IMR-90 (cell line): Measurements from ENCODE around the gene TRIO. TPM values are rescaled to one million over a fixed set of nuclear protein-coding genes. Genes with fewer than 3 reads are reported as not detected.

Experiments used
- ATAC-seq: fragments of 200-7000 bp; cut with Tn5 transposase; 2 replicates; pipeline ENCODE4 v1.9.1; 2020; ENCODE audit warnings: low read depth, mild to moderate bottlenecking, moderate library complexity
- BruUV-seq: library from RNA; stranded (reverse); fragments of 400-500 nt; replicated peaks from 2 replicates; lab custom pipeline; 2021; lab: Mats Ljungman, UMichigan
- CTCF ChIA-PET: fragments of 300-600 bp; formaldehyde crosslinking; extraction: SDS; loops from one replicate; lab custom pipeline; 2021; ENCODE audit warnings: antibody characterized with exemption; lab: Yijun Ruan, JAX
- POLR2A ChIA-PET: fragments of 300-600 bp; sonication (Branson Sonifier 250); formaldehyde crosslinking; loops from one replicate; lab custom pipeline; 2022; ENCODE audit warnings: antibody characterized with exemption; ENCODE audit not compliant: unreplicated experiment; lab: Charles Lee
- DNase-seq: peaks from one replicate; pipeline ENCODE4 v3.0.0; 2013
- H2AFZ ChIP-seq: replicated peaks from 2 replicates; pipeline ENCODE3; 2013; ENCODE audit warnings: low read length, mild to moderate bottlenecking; ENCODE audit not compliant: poor library complexity
- H2AK5ac ChIP-seq: 2 replicates; pipeline ENCODE4 v1.6.1; 2013; ENCODE audit warnings: low read depth, low read length, inconsistent platforms
- H2AK9ac ChIP-seq: replicated peaks from 2 replicates; pipeline ENCODE3; 2013; ENCODE audit warnings: mild to moderate bottlenecking, low read depth, low read length, moderate library complexity; ENCODE audit not compliant: poor library complexity
- H2BK120ac ChIP-seq: 2 replicates; pipeline ENCODE4 v1.6.1; 2013; ENCODE audit warnings: low read depth, low read length, inconsistent platforms
- H2BK15ac ChIP-seq: 3 replicates; pipeline ENCODE4 v1.6.1; 2013; ENCODE audit warnings: low read depth, low read length, inconsistent platforms
- H2BK20ac ChIP-seq: 2 replicates; pipeline ENCODE4 v1.6.1; 2013; ENCODE audit warnings: low read depth, mild to moderate bottlenecking, inconsistent platforms, low read length, moderate library complexity
- H2BK5ac ChIP-seq: 2 replicates; pipeline ENCODE4 v1.6.1; 2013; ENCODE audit warnings: mild to moderate bottlenecking, low read depth, low read length, inconsistent platforms; ENCODE audit not compliant: poor library complexity, severe bottlenecking
- H3K14ac ChIP-seq: replicated peaks from 2 replicates; pipeline ENCODE4 v1.6.1; 2013; ENCODE audit warnings: low read depth, low read length, inconsistent platforms
- H3K18ac ChIP-seq: 2 replicates; pipeline ENCODE4 v1.6.1; 2013; ENCODE audit warnings: low read depth, low read length, control low read depth
- H3K23ac ChIP-seq: 2 replicates; pipeline ENCODE4 v1.6.1; 2013; ENCODE audit warnings: low read depth, low read length, inconsistent platforms
- H3K27ac ChIP-seq: 2 replicates; pipeline ENCODE4 v1.5.1; 2013; ENCODE audit warnings: mild to moderate bottlenecking, control low read depth, low read length; ENCODE audit not compliant: insufficient read depth
- H3K27me3 ChIP-seq: 2 replicates; pipeline ENCODE4 v1.6.1; 2013; ENCODE audit warnings: low read length; ENCODE audit not compliant: control insufficient read depth, insufficient read depth
- H3K36me3 ChIP-seq: 2 replicates; pipeline ENCODE4 v1.6.1; 2013; ENCODE audit warnings: low read length, mixed read lengths; ENCODE audit not compliant: control insufficient read depth, insufficient read depth
- H3K4ac ChIP-seq: 2 replicates; pipeline ENCODE4 v1.6.1; 2013; ENCODE audit warnings: low read depth, low read length, inconsistent platforms
- H3K4me1 ChIP-seq: 2 replicates; pipeline ENCODE4 v1.6.1; 2013; ENCODE audit warnings: low read length, mixed read lengths; ENCODE audit not compliant: control insufficient read depth, insufficient read depth
- H3K4me2 ChIP-seq: 2 replicates; pipeline ENCODE4 v1.6.1; 2013; ENCODE audit warnings: low read depth, mild to moderate bottlenecking, control low read depth, low read length, moderate library complexity
- H3K4me3 ChIP-seq: 2 replicates; pipeline ENCODE4 v1.5.1; 2013; ENCODE audit warnings: low read depth, mild to moderate bottlenecking, control low read depth, low read length, moderate library complexity; ENCODE audit not compliant: insufficient read depth
- H3K56ac ChIP-seq: 2 replicates; pipeline ENCODE4 v1.6.1; 2013; ENCODE audit warnings: low read length, inconsistent platforms; ENCODE audit not compliant: insufficient read depth; ENCODE audit errors: extremely low read depth
- H3K79me1 ChIP-seq, 2 experiments: 2 replicates each; pipeline ENCODE4 v1.6.1; 2013; ENCODE audit warnings: low read length in 2 of 2, inconsistent platforms in 1 of 2, low read depth in 1 of 2
- H3K9ac ChIP-seq: 2 replicates; pipeline ENCODE4 v1.6.1; 2013; ENCODE audit warnings: low read depth, low read length, control low read depth
- H3K9me1 ChIP-seq: 2 replicates; pipeline ENCODE4 v1.6.1; 2013; ENCODE audit warnings: low read length, inconsistent platforms; ENCODE audit not compliant: insufficient read depth
- H3K9me3 ChIP-seq: 2 replicates; pipeline ENCODE4 v1.6.1; 2013; ENCODE audit warnings: low read length; ENCODE audit not compliant: control insufficient read depth, insufficient read depth
- H4K20me1 ChIP-seq: 2 replicates; pipeline ENCODE4 v1.6.1; 2013; ENCODE audit warnings: low read length, inconsistent platforms; ENCODE audit not compliant: insufficient read depth
- H4K5ac ChIP-seq: 2 replicates; pipeline ENCODE4 v1.6.1; 2013; ENCODE audit warnings: mild to moderate bottlenecking, low read depth, low read length, control low read depth
- H4K8ac ChIP-seq, 2 experiments: 2 replicates each; pipeline ENCODE4 v1.6.1; 2013; ENCODE audit warnings: low read depth in 2 of 2, low read length in 2 of 2, control low read depth in 1 of 2, inconsistent platforms in 1 of 2
- H4K91ac ChIP-seq: 2 replicates; pipeline ENCODE4 v1.6.1; 2013; ENCODE audit warnings: low read depth, low read length, inconsistent platforms; ENCODE audit not compliant: insufficient read depth
- CEBPB ChIP-seq: IDR thresholded peaks from 2 replicates; pipeline ENCODE4 v1.6.1; 2012; ENCODE audit warnings: low read depth, low read length, improper control_type of control experiment
- CHD1 ChIP-seq: IDR thresholded peaks from 2 replicates; pipeline ENCODE4 v1.6.1; 2012; ENCODE audit warnings: low read depth, low read length, improper control_type of control experiment
- NFE2L2 ChIP-seq: fragments of 150-350 bp; IDR thresholded peaks from 2 replicates; pipeline ENCODE4 v1.6.1; 2016; ENCODE audit warnings: low read depth, mild to moderate bottlenecking, low read length
- SMC3 ChIP-seq: fragments of 150-350 bp; IDR thresholded peaks from 2 replicates; pipeline ENCODE4 v1.6.1; 2016; ENCODE audit warnings: low read depth, mild to moderate bottlenecking, antibody characterized with exemption, low read length, moderate library complexity
- WGBS, 2 experiments: methylation state at CpG; one replicate each; pipeline versions ENCODE4 v1.1.5 to v1.1.7; 2013; ENCODE audit warnings: missing lambda C conversion rate in 2 of 2; ENCODE audit not compliant: insufficient read length in 1 of 2; ENCODE audit errors: extremely low coverage in 2 of 2; 5-methylcytosine and 5-hydroxymethylcytosine counted together
- dilution Hi-C: fragments of 300-500 bp; cut with HindIII; formaldehyde crosslinking; loops from one replicate; pipeline ENCODE4 v1.14.3; 2018; ENCODE audit warnings: low sequenced_read_pairs; ENCODE audit not compliant: unreplicated experiment
- in situ Hi-C: fragments of 300-500 bp; cut with MboI; formaldehyde crosslinking; loops from 3 replicates; pipeline ENCODE4 v1.14.3; 2019; ENCODE audit warnings: low sequenced_read_pairs, inconsistent platforms, mixed read lengths
- intact Hi-C: fragments of 100-400 bp; cut with micrococcal nuclease; formaldehyde crosslinking; loops from 2 replicates; pipeline ENCODE4 v1.10.0; 2022
- polyA plus RNA-seq, 3 experiments: library from polyadenylated mRNA; depleted of rRNA; stranded (reverse); fragments of >200 nt; gene quantifications; 2 replicates each; pipeline ENCODE4 v1.2.3, GENCODE V29; 2012; ENCODE audit warnings: low replicate concordance in 1 of 3
- total RNA-seq: library from RNA; depleted of rRNA; stranded (reverse); fragments of >200 nt; gene quantifications from 2 replicates; pipeline ENCODE4 v1.2.3, GENCODE V29; 2012

The TRIO gene
- total and polyA plus RNA-seq, 2 of the 4 experiments (the other 2 are of a cell fraction), result 206 to 522 TPM

- Histone ChIP-seq H3K23ac (no peak overlapping the region), H2BK120ac (no peak overlapping the region), H3K4me1 (no peaks in the 10 kb centered on the region), H3K18ac (no peak overlapping the region), H4K20me1 (peaks cover 84% of the 10 kb centered on the region), H3K27me3 (no peaks in the 10 kb centered on the region), H3K9me3 (no peaks in the 10 kb centered on the region), H2AK9ac (no peak overlapping the region), H2AK5ac (no peak overlapping the region), H3K9me1 (peaks cover 13% of the 10 kb centered on the region), H4K8ac (no peak overlapping the region), H3K9ac (no peak overlapping the region), H4K91ac (no peak overlapping the region), H3K4me2 (no peak overlapping the region), H3K36me3 (peaks cover 93% of the 10 kb centered on the region), H3K14ac (no peak overlapping the region), H2AFZ (no peak overlapping the region), H2BK5ac (no peak overlapping the region), H2BK15ac (no peak overlapping the region), H3K56ac (no peak overlapping the region), H3K79me1 (peaks cover 37 to 86% of the 10 kb centered on the region in 2 experiments), H3K4ac (no peak overlapping the region), H3K27ac (no peak overlapping the region), H4K5ac (no peak overlapping the region), H2BK20ac (no peak overlapping the region), H3K4me3 (no peak overlapping the region)
- intact Hi-C loops (no loop called here), in situ Hi-C loops (no loop called here), dilution Hi-C loops (no loop called here)
- DNase-seq, result no peak
- no TSS peak for BruUV-seq
- no peak for ATAC-seq
- POLR2A ChIA-PET, result no interaction called here
- TF ChIP-seq CHD1 (no peak), NFE2L2 (no peak), SMC3 (no peak), CEBPB (no peak)
- CTCF ChIA-PET, result no interaction called here
- 91% methylated on average over 8 of the region's 18 CpGs; no CpG with 5 or more reads in 1 of the 2 experiments for WGBS, 2 experiments
Measured at GRCh38 chr5:14501353-14502293, 358.5 kb downstream of the TRIO start.
